GM12873 (cell line): ENCODE data around the gene PPP3CA.

ENCODE experiments used
- TF ChIP-seq, protein P1 (sequence below): IDR thresholded peaks from 2 replicates; pipeline ENCODE4 v1.5.1; 2012; ENCODE audit warnings: low read depth, mild to moderate bottlenecking, moderate library complexity, low read length, control low read depth; ENCODE audit not compliant: insufficient read depth; ENCODE audit errors: missing control alignments

The PPP3CA gene

DNA sequence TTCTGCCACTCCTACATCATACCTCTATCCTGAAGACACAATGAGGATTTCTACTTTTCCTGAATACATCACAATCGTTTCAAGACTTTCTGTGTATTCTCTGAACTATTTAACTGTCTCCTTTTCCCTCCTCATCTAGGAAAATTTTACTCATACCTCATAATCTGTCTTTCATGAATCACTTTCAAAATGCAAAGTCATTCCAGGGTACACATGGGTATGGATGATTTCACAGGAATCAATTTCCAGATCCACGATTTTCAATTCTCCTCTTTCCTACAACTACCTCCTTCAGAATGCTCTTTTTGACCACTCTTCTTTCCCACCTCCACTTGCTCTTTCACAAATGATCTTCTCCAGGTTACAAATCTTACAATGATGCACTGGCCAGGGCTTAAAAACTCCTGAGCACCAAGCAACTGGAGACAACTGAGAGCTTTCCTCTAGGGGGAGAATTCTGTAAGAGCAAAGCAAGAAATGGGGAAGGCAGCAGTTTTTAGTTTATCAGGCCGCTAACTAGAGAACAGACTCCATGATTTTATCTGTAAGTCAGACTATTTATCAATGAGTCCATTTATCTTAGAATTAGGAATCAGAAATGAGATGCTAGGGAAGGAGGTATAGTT lies 116.4 kb downstream of the PPP3CA start:
- TF ChIP-seq, protein P1, sequence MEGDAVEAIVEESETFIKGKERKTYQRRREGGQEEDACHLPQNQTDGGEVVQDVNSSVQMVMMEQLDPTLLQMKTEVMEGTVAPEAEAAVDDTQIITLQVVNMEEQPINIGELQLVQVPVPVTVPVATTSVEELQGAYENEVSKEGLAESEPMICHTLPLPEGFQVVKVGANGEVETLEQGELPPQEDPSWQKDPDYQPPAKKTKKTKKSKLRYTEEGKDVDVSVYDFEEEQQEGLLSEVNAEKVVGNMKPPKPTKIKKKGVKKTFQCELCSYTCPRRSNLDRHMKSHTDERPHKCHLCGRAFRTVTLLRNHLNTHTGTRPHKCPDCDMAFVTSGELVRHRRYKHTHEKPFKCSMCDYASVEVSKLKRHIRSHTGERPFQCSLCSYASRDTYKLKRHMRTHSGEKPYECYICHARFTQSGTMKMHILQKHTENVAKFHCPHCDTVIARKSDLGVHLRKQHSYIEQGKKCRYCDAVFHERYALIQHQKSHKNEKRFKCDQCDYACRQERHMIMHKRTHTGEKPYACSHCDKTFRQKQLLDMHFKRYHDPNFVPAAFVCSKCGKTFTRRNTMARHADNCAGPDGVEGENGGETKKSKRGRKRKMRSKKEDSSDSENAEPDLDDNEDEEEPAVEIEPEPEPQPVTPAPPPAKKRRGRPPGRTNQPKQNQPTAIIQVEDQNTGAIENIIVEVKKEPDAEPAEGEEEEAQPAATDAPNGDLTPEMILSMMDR, result no peak

DNA sequence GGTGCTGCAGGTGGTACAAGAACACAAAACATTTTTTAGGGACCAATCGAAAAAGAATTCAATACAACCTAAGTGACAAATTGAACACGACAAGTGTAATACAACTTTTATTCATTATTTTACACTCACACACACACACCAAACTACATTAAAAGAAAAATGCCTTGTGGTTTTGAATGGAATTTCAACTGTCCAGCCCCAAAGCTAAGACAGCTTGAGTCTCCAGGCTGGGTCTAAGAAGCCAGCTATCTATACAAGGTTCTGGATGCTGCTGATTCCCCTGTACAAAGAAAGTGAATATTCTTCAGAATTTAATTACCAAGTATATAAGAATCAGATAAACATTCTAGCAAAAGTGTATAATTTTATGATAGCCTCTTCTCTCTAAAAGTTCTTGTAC lies 118.2 kb downstream of the PPP3CA start:
- TF ChIP-seq, protein P1, result no peak

DNA sequence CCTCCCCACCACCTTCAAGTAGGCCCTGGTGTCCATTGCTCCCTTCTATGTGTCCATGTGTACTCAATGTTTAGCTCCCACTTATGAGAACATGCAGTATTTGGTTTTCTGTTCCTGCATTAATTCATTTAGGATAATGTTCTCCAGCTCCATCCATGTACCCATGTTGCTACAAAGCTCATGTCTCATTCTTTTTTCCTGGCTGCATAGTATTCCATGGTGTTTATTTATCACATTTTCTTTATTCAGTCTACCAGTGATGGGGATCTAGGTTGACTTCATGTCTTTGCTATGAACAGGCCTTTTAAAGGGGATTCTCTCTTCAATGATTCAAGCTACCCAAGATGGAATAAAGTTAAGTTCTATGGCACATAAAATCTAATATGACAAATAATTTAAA lies 119.6 kb downstream of the PPP3CA start:
- TF ChIP-seq, protein P1, result no peak

DNA sequence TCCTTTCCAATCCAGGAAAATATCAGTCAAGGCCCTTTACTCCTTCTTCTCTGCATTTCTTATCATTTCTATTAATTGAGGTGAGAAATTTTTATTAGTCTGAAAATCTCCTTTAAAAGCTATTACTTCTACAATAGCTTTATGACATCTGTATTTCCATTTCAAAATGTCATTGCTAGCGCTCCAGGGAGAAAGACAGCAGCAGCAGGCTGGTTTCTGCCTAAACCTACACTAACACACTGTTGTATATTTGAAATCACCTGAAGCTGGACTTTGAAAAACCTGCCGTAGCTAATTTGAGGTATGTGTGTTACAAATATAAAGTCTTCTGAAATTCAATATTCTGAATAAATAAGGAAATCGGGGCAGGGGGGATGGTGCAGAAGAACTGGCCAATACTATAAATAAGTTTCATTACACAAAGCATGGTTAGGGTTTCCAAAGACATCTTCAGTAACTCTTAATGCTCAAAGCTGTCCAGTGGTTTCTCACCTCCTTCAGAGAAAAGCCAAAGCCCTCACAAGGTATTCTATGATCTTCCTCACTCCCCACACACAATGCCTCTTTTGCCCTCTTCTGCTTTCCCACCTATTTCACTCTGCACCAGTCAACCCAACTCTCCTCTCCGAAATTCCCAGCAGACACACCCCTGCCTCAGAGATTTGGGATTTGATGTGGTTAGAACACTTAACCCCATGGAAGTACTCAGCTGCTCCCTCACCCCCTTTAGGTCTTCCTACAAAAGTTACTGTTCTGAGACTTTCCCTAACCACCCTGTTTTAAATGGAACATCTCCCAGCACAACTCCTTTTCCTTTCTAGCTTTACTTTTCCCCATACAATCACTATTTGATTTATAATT lies 122.7 kb downstream of the PPP3CA start:
- TF ChIP-seq, protein P1, result no peak

DNA sequence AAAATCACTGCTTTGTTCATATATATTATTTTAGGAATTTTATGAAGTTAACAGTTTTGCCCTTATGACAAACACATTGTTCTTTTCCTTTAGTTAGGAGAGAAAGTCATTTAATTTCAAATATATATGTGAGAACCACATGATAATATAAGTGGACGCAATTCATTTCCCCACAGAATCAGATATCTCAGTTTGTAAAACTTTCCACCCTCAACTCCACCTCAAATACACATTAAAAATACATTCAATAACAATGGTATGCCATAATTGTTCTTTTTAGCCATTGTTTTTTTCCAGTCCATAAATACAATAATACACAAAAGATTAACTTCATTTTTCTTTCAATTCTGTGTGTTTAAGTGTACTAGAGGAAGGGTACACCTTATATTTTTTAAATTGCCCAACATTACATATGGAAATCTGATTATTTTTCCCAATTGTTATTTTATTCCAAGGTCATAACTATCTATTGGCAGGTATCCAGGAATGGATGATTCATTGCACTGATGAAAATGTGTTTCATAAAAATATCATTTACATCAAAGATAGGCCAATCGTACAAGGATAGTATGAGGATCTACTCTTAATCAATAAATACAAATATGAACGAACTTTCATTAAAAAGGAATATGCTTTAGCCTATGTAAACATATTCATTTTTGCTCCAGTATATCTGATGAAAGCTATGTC lies 125.0 kb downstream of the PPP3CA start:
- TF ChIP-seq, protein P1, result no peak

DNA sequence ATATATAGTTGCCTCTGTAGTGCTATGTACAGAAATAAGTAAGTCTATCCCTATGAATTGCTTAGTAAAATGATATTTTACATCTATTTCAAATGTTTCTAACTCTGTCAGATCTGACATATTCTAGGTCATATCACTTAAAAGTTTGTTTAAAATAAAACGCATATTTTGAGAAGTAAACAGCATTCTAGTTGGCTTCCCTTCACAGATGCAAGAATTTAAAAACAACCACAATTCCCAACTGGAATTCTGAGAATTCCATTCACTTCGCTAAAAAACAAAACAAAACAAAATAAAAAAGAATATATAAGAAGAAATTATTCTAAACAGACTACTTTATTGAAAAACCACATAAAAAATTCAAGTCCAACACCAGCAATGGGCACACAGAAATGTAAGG lies 126.0 kb downstream of the PPP3CA start:
- TF ChIP-seq, protein P1, result no peak

DNA sequence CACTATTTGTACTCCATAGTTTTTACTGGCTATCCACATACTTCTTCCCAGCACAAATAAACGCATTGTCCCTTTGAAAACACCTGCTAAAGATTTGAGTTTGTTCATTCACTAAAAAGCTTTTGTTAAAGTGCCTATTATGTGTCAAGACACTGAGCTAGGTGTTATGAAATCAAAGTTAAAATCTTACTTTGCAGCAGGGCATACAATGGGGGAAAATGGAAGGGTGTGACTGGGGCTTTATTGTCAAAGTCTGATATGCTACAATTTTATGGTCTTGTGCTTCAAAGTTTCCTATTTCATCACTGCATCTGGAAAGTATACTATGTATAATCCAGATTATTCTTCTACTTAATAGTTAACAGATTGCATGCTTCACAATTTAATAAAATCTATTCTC lies 128.4 kb downstream of the PPP3CA start:
- TF ChIP-seq, protein P1, result no peak
